Fibroblast of the conjunctiva (primary cell): Measurements from ENCODE around the gene CDH12.
"Not testable (repeated sequence)": the region's sequence is repeated elsewhere in the genome, so short reads cannot be mapped to it uniquely, and the experiment has no call there.

Experiments
- DNase-seq: peaks from one replicate; pipeline ENCODE4 v3.0.0-alpha.2; 2010; ENCODE audit warnings: low read depth

CDH12 gene

GRCh38 chr5:22560147-22560546 lies 293.0 kb downstream of the CDH12 start:
- DNase-seq = peak; percentile 59

DNA sequence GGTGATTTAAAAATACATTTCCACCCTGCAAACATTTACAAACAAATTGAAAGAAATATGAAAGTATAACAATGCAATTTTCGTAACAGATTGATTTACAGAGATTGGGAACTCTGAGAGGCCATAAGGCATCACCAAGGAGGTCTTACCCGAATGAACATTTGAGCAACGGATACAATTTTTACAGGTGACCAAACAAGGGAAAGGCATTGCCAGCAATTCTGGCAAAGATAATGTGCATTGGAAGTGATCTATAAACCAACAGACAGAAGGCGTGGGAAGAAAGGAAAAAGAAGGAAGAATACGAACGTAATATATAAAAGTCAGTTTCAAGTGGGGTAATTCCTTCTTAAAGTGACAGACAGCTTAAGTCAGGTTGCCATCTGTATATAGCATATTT lies 295.9 kb downstream of the CDH12 start:
- no peak for DNase-seq

DNA sequence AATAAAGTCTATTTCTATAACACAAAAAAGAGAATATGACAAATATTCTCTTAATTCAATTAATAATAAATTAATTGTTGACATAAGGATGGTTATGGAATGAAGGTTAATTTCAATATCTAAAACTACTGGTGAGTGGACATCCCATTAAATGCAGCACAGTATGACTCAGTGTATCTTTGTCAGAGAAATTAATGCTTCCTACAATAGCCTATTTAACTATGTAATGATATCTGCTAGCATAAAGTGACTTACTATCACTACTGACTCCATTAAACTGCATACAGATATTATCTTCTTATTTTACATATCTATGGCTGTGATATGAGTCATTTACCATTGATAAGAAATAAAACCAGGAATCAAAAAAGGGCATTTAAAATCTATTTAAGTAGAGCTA lies 298.7 kb downstream of the CDH12 start:
- no peak for DNase-seq

GRCh38 chr5:22549876-22550671 lies 303.1 kb downstream of the CDH12 start:
- no peak for DNase-seq

DNA sequence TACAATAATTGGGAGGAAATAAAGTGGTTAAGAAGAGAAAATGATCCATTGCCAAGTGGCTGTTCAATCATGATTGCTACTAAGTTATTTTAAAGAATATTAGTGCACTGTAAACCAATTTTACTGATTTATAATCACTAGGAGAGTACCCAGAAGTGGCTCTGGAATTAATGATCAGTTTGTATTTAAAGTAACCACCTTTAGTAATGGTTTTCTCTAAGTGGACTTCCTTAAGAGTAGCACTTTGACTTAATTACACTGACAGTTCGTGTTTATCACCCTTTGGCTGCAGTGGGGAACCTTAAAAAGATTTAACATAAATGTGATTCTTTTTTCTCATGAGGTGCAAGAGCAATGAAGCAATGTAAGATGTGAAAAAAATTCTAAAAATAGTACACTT lies 310.8 kb downstream of the CDH12 start:
- DNase-seq = no peak

DNA sequence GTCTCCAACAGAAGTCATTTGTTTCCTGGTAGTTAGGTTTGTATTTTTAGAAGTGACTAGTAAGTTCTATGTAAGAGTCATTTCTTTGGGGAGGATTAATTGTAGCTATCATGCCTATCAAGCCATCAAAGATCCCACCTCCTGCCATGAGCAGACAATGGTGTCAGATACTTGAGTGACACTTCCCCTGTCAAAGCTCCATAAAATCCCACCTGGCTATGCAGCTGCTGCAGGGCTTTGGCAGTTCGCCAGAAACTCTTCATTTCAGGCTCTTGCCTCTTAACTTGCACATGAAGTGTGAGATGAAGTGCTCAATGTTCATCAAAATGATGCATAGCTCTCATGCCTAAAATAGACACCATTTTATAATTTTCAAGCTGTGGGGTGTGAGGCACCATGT lies 312.1 kb downstream of the CDH12 start:
- DNase-seq = no peak

DNA sequence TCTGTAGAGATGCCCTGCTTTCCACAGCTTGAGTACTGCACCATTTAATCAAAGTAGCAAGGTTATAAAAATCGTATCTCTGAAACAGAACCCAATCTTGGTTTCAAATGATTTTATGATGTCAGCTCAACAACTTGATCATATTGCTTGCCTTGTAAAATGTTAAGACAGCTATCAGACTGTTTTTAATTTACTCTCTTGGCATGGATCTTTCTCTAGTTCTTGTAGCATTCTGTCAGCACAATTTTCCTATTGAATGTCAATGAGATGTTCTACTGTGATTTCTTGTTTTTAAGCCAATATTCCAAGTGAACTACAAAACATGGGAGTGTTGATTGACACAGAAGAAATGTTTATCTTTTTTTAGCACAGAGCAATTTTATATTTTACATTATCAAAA lies 313.4 kb downstream of the CDH12 start:
- DNase-seq = no peak

- DNase-seq = no peak
Measured at GRCh38 chr5:22531986-22532385, 321.2 kb downstream of the CDH12 start.

GRCh38 chr5:22521521-22521920 lies 331.6 kb downstream of the CDH12 start:
- no peak for DNase-seq

- not testable (repeated sequence) for DNase-seq
Measured at GRCh38 chr5:22516497-22516896, 336.6 kb downstream of the CDH12 start.

GRCh38 chr5:22514231-22514630 lies 338.9 kb downstream of the CDH12 start:
- no peak for DNase-seq

- DNase-seq = no peak
Measured at GRCh38 chr5:22505891-22506290, 347.3 kb downstream of the CDH12 start.

DNA sequence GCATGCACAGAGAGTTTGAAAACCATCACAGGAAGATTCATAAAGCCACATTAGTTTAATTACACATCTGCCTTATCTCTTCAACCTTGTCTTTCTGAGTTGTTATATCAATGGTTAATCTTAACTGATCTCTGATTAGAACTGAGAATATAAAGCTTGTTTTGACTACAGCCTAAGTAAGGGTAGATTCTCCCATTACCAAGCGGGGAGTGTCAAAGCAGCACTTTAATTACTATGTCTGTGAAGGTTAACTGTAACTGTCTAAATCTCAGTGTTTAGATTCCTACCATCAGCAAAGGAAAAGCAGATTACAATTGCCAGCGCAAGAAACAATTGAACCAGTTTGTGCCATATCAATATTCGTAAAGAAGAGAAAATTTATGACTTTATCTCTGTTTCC lies 348.7 kb downstream of the CDH12 start:
- no peak for DNase-seq

GRCh38 chr5:22500556-22500955 lies 352.6 kb downstream of the CDH12 start:
- no peak for DNase-seq

DNA sequence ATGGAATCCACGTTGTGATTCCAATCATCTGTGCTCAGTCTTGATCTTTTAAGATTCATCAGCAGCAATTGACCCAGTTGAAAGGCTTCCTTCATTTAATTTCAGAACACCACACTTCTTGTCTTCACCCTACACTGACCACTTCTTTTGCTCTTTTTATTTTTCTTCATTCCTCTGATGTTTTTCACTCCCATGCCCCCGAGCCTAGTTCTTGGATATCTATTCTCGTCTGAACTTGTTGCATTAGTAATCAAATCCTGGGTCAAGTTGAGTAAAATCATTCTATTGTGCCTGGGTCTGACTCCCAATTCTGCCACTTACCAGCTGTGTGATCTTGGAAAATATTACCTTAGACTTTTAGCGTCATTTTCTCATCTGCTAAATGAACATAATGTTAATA lies 356.5 kb downstream of the CDH12 start:
- no peak for DNase-seq

GRCh38 chr5:22495016-22495720 lies 358.0 kb downstream of the CDH12 start:
- no peak for DNase-seq

DNA sequence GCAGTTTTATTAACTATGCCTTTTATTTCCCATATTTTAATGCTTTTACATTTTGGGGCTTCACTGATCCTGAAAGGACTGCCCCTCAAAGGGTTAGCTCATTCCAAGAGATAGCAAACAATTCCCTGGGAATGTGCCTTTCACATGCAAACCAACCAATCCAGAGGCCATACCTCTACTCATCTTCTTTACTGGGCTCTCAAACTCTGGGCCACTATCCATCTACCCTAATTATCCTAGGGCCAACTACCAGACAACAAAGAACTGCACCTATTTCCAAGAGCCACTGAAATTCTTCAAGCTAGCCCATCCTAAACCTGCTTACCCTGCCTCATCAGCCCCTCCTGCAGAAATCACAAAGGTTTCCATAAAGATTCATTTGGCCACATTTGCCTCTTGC lies 364.7 kb downstream of the CDH12 start:
- no peak for DNase-seq

DNA sequence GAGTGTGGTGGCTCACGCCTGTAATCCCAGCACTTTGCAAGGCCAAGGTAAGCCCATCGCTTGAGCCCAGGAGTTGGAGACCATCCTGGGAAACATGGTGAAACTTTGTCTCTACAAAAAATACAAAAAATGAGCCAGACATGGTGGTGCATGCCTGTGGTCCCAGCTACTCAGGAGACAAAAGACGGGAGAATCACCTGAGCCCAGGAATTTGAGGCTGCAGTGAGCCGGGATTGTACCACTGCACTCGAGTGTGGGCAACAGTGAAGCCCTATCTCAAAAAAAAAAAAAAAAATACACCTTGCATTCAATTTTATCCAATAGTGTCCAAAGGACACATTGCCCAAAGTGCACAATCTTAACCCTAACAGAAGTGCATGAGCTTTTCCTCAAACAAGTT lies 372.8 kb downstream of the CDH12 start:
- no peak for DNase-seq

- no peak for DNase-seq
Measured at GRCh38 chr5:22473886-22474285, 379.3 kb downstream of the CDH12 start.

DNA sequence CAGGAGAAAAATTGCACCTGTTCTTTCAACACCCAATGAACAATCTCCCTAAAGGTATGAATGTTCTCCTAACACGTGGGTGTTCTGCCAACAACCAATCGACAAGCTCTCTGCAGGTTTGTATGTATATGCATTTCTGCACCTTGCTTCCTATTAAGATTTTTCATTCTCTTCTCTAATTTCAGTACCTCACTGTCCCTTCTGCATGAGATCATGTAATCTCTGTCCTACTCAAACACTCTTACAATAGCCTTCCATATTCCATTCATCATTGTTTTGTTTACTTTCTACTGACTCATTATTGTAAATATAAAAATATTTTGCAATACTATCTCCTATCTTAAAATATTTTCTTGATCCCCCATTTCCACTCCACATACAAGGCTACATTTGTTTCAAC lies 382.0 kb downstream of the CDH12 start:
- no peak for DNase-seq

GRCh38 chr5:22470408-22470807 lies 382.7 kb downstream of the CDH12 start:
- DNase-seq = no peak

GRCh38 chr5:22465616-22466015 lies 387.5 kb downstream of the CDH12 start:
- no peak for DNase-seq

DNA sequence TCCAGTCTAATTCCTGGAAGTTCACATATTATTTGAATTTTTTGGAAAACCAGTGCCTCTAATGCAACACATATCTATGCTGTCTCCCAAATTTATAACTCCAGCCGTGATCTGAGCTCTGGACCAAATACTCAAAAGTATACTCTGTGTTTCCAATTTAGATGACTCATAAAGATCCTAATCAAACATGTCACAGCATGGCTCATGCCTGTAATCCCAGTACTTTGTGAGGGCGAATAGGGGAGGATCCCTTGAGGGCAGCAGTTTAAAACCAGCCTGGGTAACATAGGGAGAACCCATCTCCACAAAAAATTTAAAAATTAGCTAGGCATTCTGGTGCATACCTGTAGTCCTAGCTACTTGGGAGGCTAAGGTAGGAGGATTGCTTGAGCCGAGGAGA lies 388.0 kb downstream of the CDH12 start:
- DNase-seq = no peak

DNA sequence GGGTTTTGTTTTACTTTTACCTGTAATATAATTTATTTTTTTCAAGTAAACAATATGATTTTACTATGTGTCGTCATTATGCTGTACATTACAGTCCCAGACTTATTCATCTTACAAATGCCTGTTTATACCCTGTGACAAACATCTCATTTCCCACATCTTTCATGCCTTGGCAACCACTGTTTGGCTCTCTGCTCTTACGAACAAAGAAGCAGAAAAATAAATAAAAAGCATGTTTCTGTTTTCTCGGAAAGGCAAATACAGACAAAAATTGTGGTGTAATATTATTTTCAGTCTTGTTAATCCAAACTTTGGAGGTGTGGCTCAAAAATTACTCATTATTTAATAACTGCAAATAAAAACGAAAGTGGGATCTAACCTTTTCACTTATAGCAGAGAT lies 393.0 kb downstream of the CDH12 start:
- DNase-seq = no peak
